IPS-15b (cell line): ENCODE results near the gene PAF1.
A peak's percentile ranks its signal among the peaks of the same experiment; 100 is the strongest.

ENCODE experiments used
- H3K27me3 ChIP-seq: one replicate; pipeline ENCODE4 v1.6.1; 2013; ENCODE audit warnings: low read length; ENCODE audit not compliant: control insufficient read depth, insufficient read depth
- H3K36me3 ChIP-seq: one replicate; pipeline ENCODE4 v1.6.1; 2013; ENCODE audit warnings: low read length; ENCODE audit not compliant: control insufficient read depth, insufficient read depth
- H3K4me1 ChIP-seq: one replicate; pipeline ENCODE4 v1.6.1; 2013; ENCODE audit warnings: mild to moderate bottlenecking, low read length; ENCODE audit not compliant: control insufficient read depth, insufficient read depth
- H3K4me3 ChIP-seq: one replicate; pipeline ENCODE4 v1.5.1; 2013; ENCODE audit warnings: low read depth, low read length
- H3K9ac ChIP-seq: one replicate; pipeline ENCODE4 v1.6.1; 2013; ENCODE audit warnings: low read depth, mild to moderate bottlenecking, low read length
- H3K9me3 ChIP-seq: one replicate; pipeline ENCODE4 v1.6.1; 2013; ENCODE audit warnings: mild to moderate bottlenecking, low read length; ENCODE audit not compliant: control insufficient read depth, insufficient read depth

PAF1 gene

DNA sequence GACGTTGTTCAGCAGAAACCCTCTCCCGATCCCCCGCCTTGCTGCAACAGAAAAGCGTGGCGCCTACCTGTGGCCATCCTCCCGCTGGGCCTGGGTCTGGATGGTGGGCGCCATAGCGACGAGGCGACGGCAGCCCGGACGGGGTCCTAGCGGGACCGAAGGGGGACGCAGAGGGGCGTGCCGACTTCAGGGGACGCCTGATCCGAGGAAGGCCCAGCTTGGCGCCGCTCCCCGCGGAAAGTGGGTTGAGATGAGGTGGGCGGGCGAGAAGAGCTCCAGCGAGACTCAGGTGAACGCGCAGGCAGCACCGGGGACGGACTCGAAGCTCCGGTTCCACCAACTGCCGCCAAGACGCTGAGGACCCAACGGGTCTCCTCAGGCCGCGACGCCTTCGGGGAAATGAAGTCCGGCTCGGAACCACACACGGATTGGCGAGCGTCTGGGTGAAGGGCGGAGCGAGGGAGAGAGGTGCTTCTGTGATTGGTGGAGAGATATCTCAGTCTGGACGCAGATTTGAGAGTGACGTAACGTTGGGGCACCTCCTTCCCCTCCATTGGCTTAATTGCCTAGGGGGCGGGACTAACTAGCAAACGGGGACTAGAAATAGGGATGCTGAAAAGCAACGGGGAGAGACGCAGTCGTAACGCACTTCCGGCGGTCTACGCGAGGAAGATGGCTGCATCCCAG lies at the start of gene PAF1, which contains the start of gene MED29:
Gene PAF1 (minus strand): TSS at position 356 of the 687 bp plus-strand sequence. CDS start 242 bp downstream, at position 114.
Gene MED29 (plus strand): TSS at position 628 of the 687 bp plus-strand sequence. CDS start 45 bp downstream, at position 673.
- Histone ChIP-seq H3K4me1 (peaks cover 2% of the 10 kb centered on the region), H3K27me3 (no peaks in the 10 kb centered on the region), H3K9ac (peak within 1 kb of the TSS; percentile 87), H3K36me3 (peaks cover 25% of the 10 kb centered on the region), H3K4me3 (peak within 1 kb of the TSS; percentile 93), H3K9me3 (no peaks in the 10 kb centered on the region)

DNA sequence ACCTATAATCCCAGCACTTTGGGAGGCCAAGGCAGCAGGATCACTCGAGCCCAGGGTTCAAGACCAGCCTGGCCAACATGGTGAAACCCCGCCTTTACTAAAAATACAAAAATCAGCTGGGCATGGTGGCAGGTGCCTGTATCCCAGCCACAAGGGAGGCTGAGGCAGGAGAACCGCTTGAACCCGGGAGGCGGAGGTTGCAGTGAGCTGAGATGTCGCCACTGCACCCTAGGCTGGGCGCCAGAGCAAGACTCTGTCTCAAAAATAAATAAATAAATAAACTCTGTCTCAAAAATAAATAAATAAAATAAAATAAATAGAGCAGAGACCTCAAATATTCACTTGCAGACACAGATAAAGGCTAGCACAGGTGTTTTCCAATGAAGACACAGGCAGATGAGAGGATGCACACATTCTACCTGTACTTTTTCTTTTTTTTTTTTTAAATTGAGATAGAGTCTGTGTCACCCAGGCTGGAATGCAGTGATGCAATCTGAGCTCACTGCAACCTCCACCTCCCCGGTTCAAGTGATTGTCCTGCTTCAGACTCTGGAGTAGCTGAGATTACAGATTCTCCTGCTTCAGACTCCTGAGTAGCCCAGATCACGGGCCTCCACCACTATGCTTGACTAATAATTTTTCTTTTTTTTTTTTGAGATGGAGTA lies 47.5 kb upstream of the PAF1 start:
- H3K9me3 ChIP-seq = no peaks in the 10 kb centered on the region
- peaks cover 6% of the 10 kb centered on the region for H3K4me1 ChIP-seq
- peaks cover 14% of the 10 kb centered on the region for H3K36me3 ChIP-seq
- no peak overlapping the region for H3K9ac ChIP-seq
- no peak overlapping the region for H3K4me3 ChIP-seq
- no peaks in the 10 kb centered on the region for H3K27me3 ChIP-seq

DNA sequence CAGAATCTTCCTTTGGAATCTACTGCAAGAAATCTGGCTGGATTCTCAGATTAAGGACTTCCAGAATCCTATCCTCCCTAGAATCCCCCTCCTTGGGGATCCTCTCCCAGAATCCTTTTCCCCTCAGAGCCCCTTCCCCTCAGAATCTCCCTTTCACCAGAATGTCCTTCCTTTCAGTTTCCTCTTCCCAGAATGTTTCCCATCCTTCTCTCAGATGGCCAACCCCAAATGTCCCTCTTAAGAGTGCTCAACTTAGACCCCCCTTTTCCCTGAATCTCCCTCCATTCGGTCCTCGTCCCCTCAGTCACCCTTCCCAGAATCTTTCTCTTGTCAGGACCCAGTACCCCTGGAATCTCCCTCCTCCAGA lies 45.4 kb upstream of the PAF1 start:
- Histone ChIP-seq H3K9ac (peak overlapping the region; percentile 84), H3K27me3 (no peaks in the 10 kb centered on the region), H3K4me3 (peak overlapping the region; percentile 99), H3K9me3 (no peaks in the 10 kb centered on the region), H3K4me1 (peaks cover 6% of the 10 kb centered on the region), H3K36me3 (peaks cover 23% of the 10 kb centered on the region)

DNA sequence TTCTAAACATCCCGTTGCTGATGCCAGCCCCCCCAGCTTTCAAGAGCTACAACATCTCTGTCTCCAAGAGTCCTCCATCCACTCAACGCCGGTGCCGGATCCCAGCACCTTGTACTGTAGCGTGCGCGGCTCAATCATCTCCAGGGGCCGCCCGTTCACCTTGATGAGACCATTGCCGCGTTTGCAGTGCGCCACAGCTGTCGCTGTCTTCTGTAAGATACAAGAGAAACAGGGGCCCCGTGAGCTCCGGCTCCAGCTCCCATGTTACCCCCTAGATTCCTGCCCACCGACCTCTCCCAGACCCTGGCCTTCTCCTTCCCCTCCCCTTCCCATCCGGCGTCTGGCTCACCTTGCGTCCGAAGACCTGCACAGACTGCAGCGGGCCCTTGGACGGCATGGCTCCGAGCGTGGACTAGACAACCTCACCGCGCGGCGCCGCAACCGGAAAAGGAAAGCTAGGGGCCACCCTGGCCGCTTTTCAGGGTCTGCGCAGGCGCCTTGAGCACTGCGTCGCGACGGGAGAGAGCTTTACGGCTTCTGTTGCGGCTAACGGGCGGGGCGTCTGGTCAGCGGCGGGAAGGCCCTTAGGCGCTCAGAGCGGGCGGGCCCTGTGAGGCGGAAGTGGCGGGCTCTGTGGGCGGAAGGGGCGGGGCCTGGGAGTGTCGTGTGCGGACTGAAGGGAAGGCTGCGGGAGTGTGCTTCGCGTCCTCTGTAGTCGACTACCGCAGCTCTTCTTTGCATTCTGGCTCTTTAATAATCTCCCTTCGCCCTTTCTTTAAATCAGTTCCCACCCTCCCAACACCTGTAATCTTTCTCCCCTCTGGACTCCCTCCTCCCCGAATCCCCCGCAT lies 44.8 kb upstream of the PAF1 start, which contains the start of gene RPS16:
Gene RPS16 (minus strand): TSS at position 451 of the 851 bp plus-strand sequence. CDS start 54 bp downstream, at position 397.
- peaks cover 10% of the 10 kb centered on the region for H3K4me1 ChIP-seq
- no peaks in the 10 kb centered on the region for H3K27me3 ChIP-seq
- H3K9ac ChIP-seq = peak within 1 kb of the TSS; percentile 99
- peak within 1 kb of the TSS; percentile 99 for H3K4me3 ChIP-seq
- no peaks in the 10 kb centered on the region for H3K9me3 ChIP-seq
- H3K36me3 ChIP-seq = peaks cover 23% of the 10 kb centered on the region

DNA sequence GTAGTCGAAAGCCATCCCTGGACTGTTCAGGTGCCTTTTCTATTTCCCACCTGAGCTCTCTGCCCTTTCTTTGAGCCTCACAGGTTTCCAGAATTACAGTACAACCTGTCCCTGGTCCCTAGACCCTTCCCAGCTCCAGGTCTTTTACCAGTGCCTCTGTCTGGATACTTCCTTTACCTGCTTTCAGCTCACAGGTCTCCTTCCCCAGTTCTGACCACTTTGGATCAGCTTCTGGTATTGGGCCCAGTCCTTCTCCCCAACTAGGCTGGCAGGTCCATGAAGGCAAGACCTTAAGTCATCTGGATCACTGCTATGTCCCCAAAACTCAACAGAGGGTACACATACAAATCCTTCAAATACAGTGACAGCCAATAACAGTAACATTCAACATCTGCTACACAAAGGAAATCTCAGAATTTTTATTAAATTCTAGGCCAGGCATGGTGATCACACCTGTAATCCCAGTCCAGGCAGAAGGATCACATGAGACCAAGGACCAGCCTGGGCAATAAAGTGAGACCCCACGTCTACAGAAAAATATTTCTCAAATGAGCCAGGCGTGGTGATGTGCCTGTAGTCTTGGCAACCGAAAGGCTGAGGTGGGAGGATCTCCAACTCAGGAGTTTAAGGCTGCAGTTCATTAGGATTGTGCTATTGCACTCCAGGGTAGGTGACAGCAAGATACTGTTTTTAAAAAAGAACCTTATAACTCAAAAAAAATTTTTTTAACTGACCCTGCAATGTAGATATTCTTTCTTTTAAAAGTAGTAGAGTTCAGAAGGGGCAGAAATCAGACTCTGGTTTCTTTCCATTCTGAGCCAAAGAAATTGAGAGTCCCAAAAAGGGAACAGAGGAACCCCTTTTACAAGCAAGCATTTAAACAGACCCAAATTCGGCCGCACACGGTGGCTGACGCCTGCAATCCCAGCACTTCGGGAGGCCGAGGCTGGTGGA lies 43.5 kb upstream of the PAF1 start:
- Histone ChIP-seq H3K27me3 (no peaks in the 10 kb centered on the region), H3K4me3 (peak overlapping the region; percentile 99), H3K9ac (no peak overlapping the region), H3K36me3 (peaks cover 23% of the 10 kb centered on the region), H3K9me3 (no peaks in the 10 kb centered on the region), H3K4me1 (peaks cover 11% of the 10 kb centered on the region)

DNA sequence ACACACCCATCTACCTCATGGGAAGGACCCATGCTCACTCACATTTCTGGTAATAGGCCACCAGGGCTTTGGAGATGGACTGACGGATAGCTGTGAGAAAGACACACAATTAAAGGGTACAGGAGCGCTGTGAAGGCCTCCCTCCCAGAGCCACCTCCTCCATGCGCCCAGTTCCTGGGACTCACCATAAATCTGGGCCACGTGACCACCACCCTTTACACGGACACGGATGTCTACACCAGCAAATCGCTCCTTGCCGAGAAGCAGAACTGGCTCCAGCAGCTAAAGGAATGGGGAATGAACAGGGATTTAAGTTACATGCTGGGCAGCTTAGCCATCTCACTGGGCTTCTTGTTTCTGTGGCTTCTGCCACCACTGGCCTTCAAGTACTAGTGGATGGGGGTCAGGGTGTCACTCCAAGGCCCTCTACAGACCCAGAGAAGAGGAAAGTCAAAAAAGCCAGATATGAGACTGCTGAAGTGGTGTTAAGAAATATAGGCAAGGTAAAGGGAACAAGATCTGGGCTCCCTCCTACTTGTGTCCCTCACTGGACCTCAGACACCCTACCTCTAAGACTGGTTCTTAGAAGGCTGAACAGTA lies 42.7 kb upstream of the PAF1 start:
- H3K4me1 ChIP-seq = peaks cover 15% of the 10 kb centered on the region
- no peaks in the 10 kb centered on the region for H3K9me3 ChIP-seq
- peaks cover 23% of the 10 kb centered on the region for H3K36me3 ChIP-seq
- H3K4me3 ChIP-seq = peak overlapping the region; percentile 99
- no peaks in the 10 kb centered on the region for H3K27me3 ChIP-seq
- no peak overlapping the region for H3K9ac ChIP-seq

DNA sequence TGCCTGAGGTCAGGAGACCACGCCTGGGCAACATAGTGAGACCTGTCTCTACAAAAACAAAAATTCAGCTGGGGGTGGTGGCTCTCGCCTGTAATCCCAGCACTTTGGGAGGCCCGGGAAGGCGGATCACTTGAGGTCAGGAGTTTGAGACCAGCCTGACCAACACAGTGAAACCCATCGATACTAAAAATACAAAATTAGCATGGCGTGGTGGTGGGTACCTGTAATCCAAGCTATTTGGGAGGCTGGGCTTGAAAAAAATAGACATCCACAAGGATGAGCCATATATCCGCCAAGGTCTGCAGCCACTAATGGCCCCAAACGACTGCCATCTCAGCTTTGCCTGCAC lies 41.7 kb upstream of the PAF1 start:
- no peak overlapping the region for H3K4me3 ChIP-seq
- peaks cover 19% of the 10 kb centered on the region for H3K4me1 ChIP-seq
- H3K36me3 ChIP-seq = peaks cover 23% of the 10 kb centered on the region
- H3K9me3 ChIP-seq = no peaks in the 10 kb centered on the region
- no peaks in the 10 kb centered on the region for H3K27me3 ChIP-seq
- H3K9ac ChIP-seq = no peak overlapping the region

DNA sequence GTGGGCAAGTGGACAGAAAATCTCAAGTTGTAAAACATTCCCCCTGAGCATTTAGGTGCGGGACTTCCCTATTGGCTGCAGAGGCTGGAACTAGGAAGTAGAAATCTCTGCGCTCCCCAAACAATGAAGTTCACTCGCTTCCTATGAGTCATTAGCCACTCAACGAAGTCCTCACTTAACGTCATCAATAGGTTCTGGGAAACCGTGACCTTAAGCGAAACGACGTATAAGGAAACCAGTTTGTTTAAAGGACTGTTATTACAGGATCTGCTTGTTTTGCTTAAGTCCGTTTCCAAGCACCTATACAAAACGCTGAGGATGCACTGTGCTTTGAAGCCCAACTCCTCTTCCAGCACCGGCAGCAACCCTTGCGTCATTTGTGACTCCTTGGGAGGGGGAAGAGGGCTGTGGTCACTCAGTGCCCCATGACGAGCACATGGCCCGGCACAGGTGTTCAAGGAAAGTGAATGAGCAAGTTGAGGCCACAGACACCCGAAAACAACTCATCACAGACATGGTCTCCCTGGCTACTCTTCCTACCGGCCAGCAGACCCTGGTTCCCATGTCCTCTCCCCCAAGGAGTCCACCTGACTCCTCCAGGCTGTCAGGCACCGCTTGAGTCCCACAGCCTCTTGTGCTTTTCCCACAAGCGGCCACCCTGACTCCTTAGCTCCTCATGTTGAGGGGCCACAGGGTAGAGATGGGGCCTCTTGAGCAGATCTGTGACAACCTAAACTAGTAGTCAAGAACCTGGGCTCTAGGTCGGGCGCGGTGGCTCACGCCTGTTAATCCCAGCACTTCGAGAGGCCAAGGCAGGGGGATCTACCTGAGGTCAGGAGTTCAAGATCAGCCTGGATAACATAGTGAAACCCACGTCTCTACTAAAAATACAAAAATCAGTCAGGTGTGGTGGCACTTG lies 40.0 kb upstream of the PAF1 start:
- Histone ChIP-seq H3K4me1 (peaks cover 21% of the 10 kb centered on the region), H3K9ac (peak overlapping the region; percentile 39), H3K27me3 (no peaks in the 10 kb centered on the region), H3K9me3 (no peaks in the 10 kb centered on the region), H3K4me3 (no peak overlapping the region), H3K36me3 (peaks cover 23% of the 10 kb centered on the region)

DNA sequence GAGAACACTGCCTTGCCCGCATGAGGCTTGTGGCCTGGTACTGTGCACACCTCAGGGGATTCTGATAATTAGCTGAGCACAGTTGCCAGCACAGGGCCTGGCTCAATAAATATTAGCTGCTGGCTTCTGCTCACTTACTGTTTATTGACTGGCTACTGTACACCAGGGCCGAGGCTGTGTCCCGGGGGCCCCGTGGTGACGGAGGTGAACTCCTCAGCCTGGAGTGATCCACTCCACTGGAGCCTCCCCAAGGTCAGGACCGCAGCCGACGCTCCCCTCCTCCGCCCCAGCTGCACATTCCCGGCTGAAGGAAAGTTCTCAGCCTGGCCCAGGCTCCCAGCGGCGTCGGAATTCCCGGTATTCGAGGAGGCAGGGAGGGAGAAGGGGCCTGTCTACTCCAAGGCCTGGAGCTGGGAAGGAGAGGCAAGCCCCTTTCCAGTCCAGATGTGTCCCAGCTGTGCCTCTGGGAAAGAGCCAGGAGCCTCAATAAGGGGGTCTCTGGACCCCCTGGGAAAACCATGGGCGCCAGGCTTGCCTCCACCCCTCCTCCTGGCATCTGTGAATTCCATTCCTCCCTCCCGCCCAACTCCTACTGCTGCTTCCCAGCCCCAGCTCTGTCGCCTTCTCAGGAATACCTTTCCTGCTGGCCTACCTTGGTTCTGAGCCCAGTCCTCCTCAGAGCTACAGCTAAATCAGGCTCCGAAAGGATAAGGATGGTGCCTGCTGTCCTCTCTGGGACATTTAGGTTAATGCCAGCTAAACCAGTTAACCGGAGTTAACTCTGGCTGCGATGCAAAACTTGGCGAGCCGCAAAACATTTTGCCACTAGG lies 37.6 kb upstream of the PAF1 start:
- H3K9ac ChIP-seq = peak overlapping the region; percentile 81
- H3K9me3 ChIP-seq = no peaks in the 10 kb centered on the region
- H3K4me3 ChIP-seq = peak overlapping the region; percentile 27
- no peaks in the 10 kb centered on the region for H3K27me3 ChIP-seq
- H3K4me1 ChIP-seq = peaks cover 15% of the 10 kb centered on the region
- peaks cover 23% of the 10 kb centered on the region for H3K36me3 ChIP-seq
